Hepatocyte (in vitro differentiated cells): ENCODE data around the gene SKIC2. TPM values are rescaled to one million over a fixed set of nuclear protein-coding genes. Genes with fewer than 3 reads are reported as not detected.
A peak's percentile ranks its signal among the peaks of the same experiment; 100 is the strongest.

Experiments used
- DNase-seq: peaks from one replicate; pipeline ENCODE4 v3.0.0-alpha.2; 2016; ENCODE audit warnings: low spot score
- H2AFZ ChIP-seq: fragments of 200-600 bp; sonication (generic); 2 replicates; pipeline ENCODE4 v1.6.0; 2016; ENCODE audit warnings: antibody characterized with exemption, mild to moderate bottlenecking
- H3K27ac ChIP-seq: fragments of 200-600 bp; sonication (generic); 2 replicates; pipeline ENCODE4 v1.5.1; 2016; ENCODE audit warnings: mild to moderate bottlenecking
- H3K27me3 ChIP-seq: fragments of 200-600 bp; sonication (generic); 2 replicates; pipeline ENCODE4 v1.6.1; 2016
- H3K36me3 ChIP-seq: fragments of 200-600 bp; sonication (generic); replicated peaks from 2 replicates; pipeline ENCODE4 v1.5.1; 2016; ENCODE audit warnings: low read depth; ENCODE audit not compliant: insufficient read depth
- H3K4me1 ChIP-seq: fragments of 200-600 bp; sonication (generic); 2 replicates; pipeline ENCODE4 v1.5.1; 2016; ENCODE audit warnings: mild to moderate bottlenecking, moderate library complexity; ENCODE audit not compliant: insufficient read depth
- H3K4me2 ChIP-seq: fragments of 200-600 bp; sonication (generic); 2 replicates; pipeline ENCODE4 v1.6.0; 2016
- H3K4me3 ChIP-seq: fragments of 200-600 bp; sonication (generic); 2 replicates; pipeline ENCODE4 v1.5.1; 2016; ENCODE audit warnings: mild to moderate bottlenecking
- H3K79me2 ChIP-seq: fragments of 200-600 bp; sonication (generic); 2 replicates; pipeline ENCODE4 v1.6.0; 2017; ENCODE audit warnings: mild to moderate bottlenecking
- H3K9me2 ChIP-seq: fragments of 200-600 bp; sonication (generic); replicated peaks from 2 replicates; pipeline ENCODE4 v1.6.0; 2017; ENCODE audit warnings: mild to moderate bottlenecking; ENCODE audit not compliant: insufficient read depth
- H3K9me3 ChIP-seq: fragments of 200-600 bp; sonication (generic); 2 replicates; pipeline ENCODE4 v1.5.1; 2016; ENCODE audit warnings: low read depth, mild to moderate bottlenecking
- H4K20me1 ChIP-seq: fragments of 200-600 bp; sonication (generic); 2 replicates; pipeline ENCODE4 v1.6.0; 2016; ENCODE audit warnings: mild to moderate bottlenecking; ENCODE audit not compliant: insufficient read depth, poor library complexity, severe bottlenecking
- EZH2 ChIP-seq: fragments of 200-600 bp; sonication (generic); IDR thresholded peaks from 2 replicates; pipeline ENCODE4 v1.6.1; 2016; ENCODE audit warnings: antibody characterized with exemption, mild to moderate bottlenecking, borderline replicate concordance
- EZH2phosphoT487 ChIP-seq: fragments of 200-600 bp; sonication (generic); IDR thresholded peaks from one replicate; pipeline ENCODE4 v1.6.1; 2018; ENCODE audit warnings: antibody characterized with exemption, mild to moderate bottlenecking, low read depth, moderate library complexity; ENCODE audit not compliant: unreplicated experiment, severe bottlenecking
- WGBS: methylation state at CpG from one replicate; pipeline ENCODE4 v1.1.6; 2016; ENCODE audit warnings: low lambda C conversion rate; ENCODE audit errors: missing lambda C conversion rate; 5-methylcytosine and 5-hydroxymethylcytosine counted together
- polyA plus RNA-seq: library from polyadenylated mRNA; unstranded; fragments of >200 nt; fragmentation: Nextera tagmentation; extraction: Ambion mirVana; gene quantifications from 2 replicates; pipeline ENCODE4 v1.2.1, GENCODE V29; 2016
- total RNA-seq: library from RNA; depleted of rRNA; stranded (reverse); fragments of >200 nt; gene quantifications from 2 replicates; pipeline ENCODE4 v1.2.3, GENCODE V29; 2014
- TF ChIP-seq, protein P1 (sequence below): fragments of 200-600 bp; sonication (generic); IDR thresholded peaks from 2 replicates; pipeline ENCODE4 v1.5.1; 2016; ENCODE audit warnings: antibody characterized with exemption, mild to moderate bottlenecking; ENCODE audit not compliant: poor library complexity

The SKIC2 gene
- total and polyA plus RNA-seq, 2 experiments from 2014 or later = 53.2 to 64.3 TPM

DNA sequence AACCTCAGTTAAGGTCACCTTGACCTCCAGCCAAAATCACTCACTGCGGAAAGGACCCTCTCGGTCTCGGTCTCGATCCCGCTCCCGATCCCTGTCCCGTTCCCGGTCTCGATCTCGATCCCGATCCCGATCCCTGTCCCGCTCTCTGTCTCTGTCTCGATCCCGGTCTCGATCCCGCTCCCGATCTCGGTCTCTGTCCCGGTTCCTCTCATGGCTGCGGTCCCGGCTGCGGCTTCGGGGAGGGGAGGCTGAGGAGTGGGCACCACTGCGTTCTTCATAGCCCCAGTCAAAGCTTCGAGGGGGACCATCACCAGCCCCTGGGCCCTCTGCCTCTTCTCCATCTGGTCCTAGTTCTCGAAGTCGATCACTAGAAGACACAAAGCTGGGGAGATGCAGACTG, 4.5 kb upstream of the SKIC2 start:
- WGBS = over 99% methylated on average over 28 of the region's 28 CpGs
- DNase-seq = no peak
- no peak overlapping the region for H3K4me2 ChIP-seq
- no peaks in the 10 kb centered on the region for H3K27me3 ChIP-seq
- no peak overlapping the region for H3K4me3 ChIP-seq
- TF ChIP-seq EZH2phosphoT487 = no peak
- TF ChIP-seq, protein P1, sequence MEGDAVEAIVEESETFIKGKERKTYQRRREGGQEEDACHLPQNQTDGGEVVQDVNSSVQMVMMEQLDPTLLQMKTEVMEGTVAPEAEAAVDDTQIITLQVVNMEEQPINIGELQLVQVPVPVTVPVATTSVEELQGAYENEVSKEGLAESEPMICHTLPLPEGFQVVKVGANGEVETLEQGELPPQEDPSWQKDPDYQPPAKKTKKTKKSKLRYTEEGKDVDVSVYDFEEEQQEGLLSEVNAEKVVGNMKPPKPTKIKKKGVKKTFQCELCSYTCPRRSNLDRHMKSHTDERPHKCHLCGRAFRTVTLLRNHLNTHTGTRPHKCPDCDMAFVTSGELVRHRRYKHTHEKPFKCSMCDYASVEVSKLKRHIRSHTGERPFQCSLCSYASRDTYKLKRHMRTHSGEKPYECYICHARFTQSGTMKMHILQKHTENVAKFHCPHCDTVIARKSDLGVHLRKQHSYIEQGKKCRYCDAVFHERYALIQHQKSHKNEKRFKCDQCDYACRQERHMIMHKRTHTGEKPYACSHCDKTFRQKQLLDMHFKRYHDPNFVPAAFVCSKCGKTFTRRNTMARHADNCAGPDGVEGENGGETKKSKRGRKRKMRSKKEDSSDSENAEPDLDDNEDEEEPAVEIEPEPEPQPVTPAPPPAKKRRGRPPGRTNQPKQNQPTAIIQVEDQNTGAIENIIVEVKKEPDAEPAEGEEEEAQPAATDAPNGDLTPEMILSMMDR = no peak
- TF ChIP-seq EZH2 = no peak
- H3K9me3 ChIP-seq = no peaks in the 10 kb centered on the region
- no peaks in the 10 kb centered on the region for H3K9me2 ChIP-seq
- no peak overlapping the region for H2AFZ ChIP-seq
- peaks cover 6% of the 10 kb centered on the region for H3K4me1 ChIP-seq
- no peak overlapping the region for H3K27ac ChIP-seq
- peaks cover 23% of the 10 kb centered on the region for H3K79me2 ChIP-seq
- H4K20me1 ChIP-seq = no peaks in the 10 kb centered on the region
- no peaks in the 10 kb centered on the region for H3K36me3 ChIP-seq

DNA sequence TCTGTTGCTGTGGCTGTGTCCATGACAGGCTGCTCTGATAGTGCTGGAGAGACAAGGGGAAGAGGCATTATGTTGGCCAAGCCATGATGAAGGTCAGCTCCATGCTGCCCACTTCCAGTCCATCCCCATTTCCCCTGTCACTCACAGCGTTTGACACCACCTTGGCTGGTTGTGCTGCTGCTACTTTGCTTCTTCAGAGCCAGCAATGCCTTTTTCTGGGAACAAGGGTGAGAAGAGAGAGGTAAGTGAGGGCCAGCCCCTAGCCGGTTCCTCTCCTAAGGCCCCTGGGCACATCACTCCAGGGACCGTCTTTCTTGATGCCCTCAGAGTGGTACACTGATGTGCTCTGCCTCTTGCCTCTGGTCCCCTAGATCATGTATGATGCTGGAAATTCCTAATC, 2.2 kb upstream of the SKIC2 start:
- WGBS = 94% methylated on average over 3 of the region's 3 CpGs
- no peak for TF ChIP-seq EZH2phosphoT487
- TF ChIP-seq, protein P1 = no peak
- no peak for TF ChIP-seq EZH2

DNA sequence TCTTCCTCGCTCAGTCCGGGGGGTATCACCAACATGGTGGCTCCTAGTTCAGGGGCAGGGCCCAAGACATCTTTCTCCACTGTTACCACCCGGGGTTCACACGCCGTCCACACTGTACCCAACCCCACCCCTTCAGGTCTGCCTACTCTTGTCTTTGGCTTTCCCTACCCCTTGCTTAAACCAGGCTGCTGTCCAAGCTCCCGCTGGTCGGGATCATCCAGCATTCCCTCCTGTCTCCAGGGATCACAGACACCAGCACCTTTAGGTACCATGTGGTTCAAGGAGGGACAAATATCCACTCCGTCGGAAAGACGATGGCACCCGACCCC, 599 bp upstream of the SKIC2 start:
- H3K4me1 ChIP-seq = peaks cover 11% of the 10 kb centered on the region
- H4K20me1 ChIP-seq = no peaks in the 10 kb centered on the region
- H3K36me3 ChIP-seq = no peaks in the 10 kb centered on the region
- no peak for TF ChIP-seq EZH2phosphoT487
- no peak for TF ChIP-seq EZH2
- TF ChIP-seq, protein P1 = no peak
- no peaks in the 10 kb centered on the region for H3K9me3 ChIP-seq
- no peak for DNase-seq
- no peaks in the 10 kb centered on the region for H3K27me3 ChIP-seq
- H3K4me3 ChIP-seq = peak overlapping the region; percentile 85
- peaks cover 38% of the 10 kb centered on the region for H3K79me2 ChIP-seq
- peak overlapping the region; percentile 98 for H3K4me2 ChIP-seq
- peak overlapping the region; percentile 91 for H3K27ac ChIP-seq
- 13% methylated on average over 11 of the region's 11 CpGs for WGBS
- no peaks in the 10 kb centered on the region for H3K9me2 ChIP-seq
- H2AFZ ChIP-seq = peak overlapping the region; percentile 79

More for the DNA sequence above, 2.2 kb upstream of the SKIC2 start:
- peaks cover 11% of the 10 kb centered on the region for H3K4me1 ChIP-seq
- H3K27ac ChIP-seq = no peak overlapping the region
- no peaks in the 10 kb centered on the region for H4K20me1 ChIP-seq
- no peaks in the 10 kb centered on the region for H3K9me3 ChIP-seq
- no peaks in the 10 kb centered on the region for H3K36me3 ChIP-seq
- no peak overlapping the region for H3K4me3 ChIP-seq
- H3K9me2 ChIP-seq = no peaks in the 10 kb centered on the region
- no peaks in the 10 kb centered on the region for H3K27me3 ChIP-seq
- H3K4me2 ChIP-seq = no peak overlapping the region
- H2AFZ ChIP-seq = no peak overlapping the region
- DNase-seq = no peak
- peaks cover 38% of the 10 kb centered on the region for H3K79me2 ChIP-seq

DNA sequence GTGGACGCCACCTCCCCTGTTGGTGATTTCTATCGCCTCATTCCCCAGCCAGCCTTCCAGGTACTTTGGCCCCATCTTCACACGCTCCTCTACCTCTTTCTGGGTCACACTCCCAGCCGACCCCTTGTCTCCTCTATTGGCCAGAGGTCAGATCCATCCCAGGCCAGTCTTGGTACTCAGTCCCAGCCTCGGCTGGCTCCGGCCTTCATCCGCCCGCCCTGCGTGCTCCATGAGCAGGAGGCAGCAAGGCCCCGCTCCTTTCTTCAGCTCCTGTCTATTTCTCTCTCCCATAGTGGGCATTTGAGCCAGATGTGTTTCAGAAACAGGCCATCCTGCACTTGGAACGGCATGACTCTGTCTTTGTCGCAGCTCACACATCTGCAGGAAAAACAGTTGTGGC, 2.6 kb downstream of the SKIC2 start:
- H3K36me3 ChIP-seq = no peaks in the 10 kb centered on the region
- TF ChIP-seq, protein P1 = no peak
- TF ChIP-seq EZH2phosphoT487 (no peak), EZH2 (no peak)
- H4K20me1 ChIP-seq = no peaks in the 10 kb centered on the region
- H3K4me1 ChIP-seq = peaks cover 11% of the 10 kb centered on the region
- no peak overlapping the region for H3K4me2 ChIP-seq
- WGBS = 98% methylated on average over 12 of the region's 12 CpGs
- no peak overlapping the region for H3K27ac ChIP-seq
- no peaks in the 10 kb centered on the region for H3K9me3 ChIP-seq
- H2AFZ ChIP-seq = no peak overlapping the region
- DNase-seq = no peak
- H3K4me3 ChIP-seq = no peak overlapping the region
- peaks cover 38% of the 10 kb centered on the region for H3K79me2 ChIP-seq
- no peaks in the 10 kb centered on the region for H3K27me3 ChIP-seq
- no peaks in the 10 kb centered on the region for H3K9me2 ChIP-seq
